H1 (cell line): ENCODE results near the gene MAGI1.

Experiments used
- JUND ChIP-seq: IDR thresholded peaks from 2 replicates; pipeline ENCODE4 v1.6.1; 2011; ENCODE audit warnings: mild to moderate bottlenecking, improper control_type of control experiment, low read length
- POLR2A ChIP-seq, 2 experiments: IDR thresholded peaks; 1 replicate in 1 of 2; 2 replicates in 1 of 2; pipeline ENCODE4 v1.6.1; 2011; ENCODE audit warnings: low read depth in 2 of 2, low read length in 2 of 2, mild to moderate bottlenecking in 2 of 2; ENCODE audit errors: control extremely low read depth in 1 of 2
- RAD21 ChIP-seq, 2 experiments: IDR thresholded peaks in 1 of 2; conservative IDR thresholded peaks in 1 of 2; 2 replicates each; pipeline ENCODE4 v1.6.1; 2011; ENCODE audit warnings: low read depth in 2 of 2, low read length in 2 of 2, improper control_type of control experiment in 1 of 2, inconsistent platforms in 1 of 2, mild to moderate bottlenecking in 1 of 2, moderate library complexity in 1 of 2
- RNF2 ChIP-seq: fragments of 200-900, 300-1000 bp; sonication (generic); IDR thresholded peaks from 2 replicates; pipeline ENCODE4 v1.7.1; 2016; ENCODE audit warnings: borderline replicate concordance, low read depth, mild to moderate bottlenecking, antibody characterized with exemption, low read length; ENCODE audit not compliant: poor library complexity, severe bottlenecking; ENCODE audit errors: missing control alignments
- TAF7 ChIP-seq: optimal IDR thresholded peaks from 2 replicates; pipeline ENCODE3; 2011; ENCODE audit warnings: low read depth, mild to moderate bottlenecking, inconsistent platforms, low read length, moderate library complexity, borderline replicate concordance
- YY1 ChIP-seq: IDR thresholded peaks from 2 replicates; pipeline ENCODE4 v1.6.1; 2011; ENCODE audit warnings: low read depth, mild to moderate bottlenecking, low read length
- ZNF274 ChIP-seq: IDR thresholded peaks from 2 replicates; pipeline ENCODE4 v1.7.0; 2012; ENCODE audit warnings: low read length, borderline replicate concordance; ENCODE audit errors: extremely low read depth

- TF ChIP-seq TAF7 (no peak), RAD21 (IDR thresholded peaks at IDR 0.05 in 1 of 2, conservative IDR thresholded peaks at IDR 0.05 in 1 of 2; ENCODE audit: low read depth in 2 of 2, low read length in 2 of 2) (no peak), YY1 (no peak), POLR2A (IDR thresholded peaks at IDR 0.05; ENCODE audit: control extremely low read depth in 1 of 2, low read depth in 2 of 2, low read length in 2 of 2) (no peak), RNF2 (no peak), JUND (no peak), ZNF274 (no peak)
Observed at GRCh38 chr3:66077973-66078372, 39.3 kb upstream of the MAGI1 start.
